Endodermal cell (in vitro differentiated cells): ENCODE data around the gene FN1. TPM values are rescaled to one million over a fixed set of nuclear protein-coding genes. Genes with fewer than 3 reads are reported as not detected.

Source experiments
- DNase-seq: peaks from one replicate; pipeline ENCODE4 v3.0.0-alpha.2; 2017
- H3K27ac ChIP-seq: 2 replicates; pipeline ENCODE4 v1.5.1; 2013; ENCODE audit warnings: mild to moderate bottlenecking, low read depth, low read length, moderate library complexity
- H3K27me3 ChIP-seq: 2 replicates; pipeline ENCODE4 v1.6.1; 2013; ENCODE audit warnings: mild to moderate bottlenecking, low read length, moderate library complexity; ENCODE audit not compliant: insufficient read depth, control insufficient read depth, poor library complexity, severe bottlenecking
- H3K36me3 ChIP-seq: 2 replicates; pipeline ENCODE4 v1.7.0; 2013; ENCODE audit warnings: mild to moderate bottlenecking, low read length, moderate library complexity; ENCODE audit not compliant: control insufficient read depth, insufficient read depth
- H3K4me1 ChIP-seq: one replicate; pipeline ENCODE4 v1.7.0; 2013; ENCODE audit warnings: low read length; ENCODE audit not compliant: control insufficient read depth, insufficient read depth
- H3K4me3 ChIP-seq: 2 replicates; pipeline ENCODE4 v1.5.1; 2013; ENCODE audit warnings: mild to moderate bottlenecking, low read length, moderate library complexity
- H3K9ac ChIP-seq: 2 replicates; pipeline ENCODE4 v1.6.1; 2013; ENCODE audit warnings: mild to moderate bottlenecking, low read length, moderate library complexity; ENCODE audit not compliant: poor library complexity, severe bottlenecking; ENCODE audit errors: extremely low read depth
- H3K9me3 ChIP-seq: 2 replicates; pipeline ENCODE4 v1.6.1; 2013; ENCODE audit warnings: mild to moderate bottlenecking, low read length, moderate library complexity; ENCODE audit not compliant: control insufficient read depth
- H3K27ac Mint-ChIP-seq: 2 replicates; pipeline ENCODE4 v1.8.0; 2020; ENCODE audit warnings: mixed read lengths
- H3K27me3 Mint-ChIP-seq: 2 replicates; pipeline ENCODE4 v1.8.0; 2021; ENCODE audit warnings: mild to moderate bottlenecking, mixed read lengths; ENCODE audit not compliant: insufficient read depth
- H3K36me3 Mint-ChIP-seq: 2 replicates; pipeline ENCODE4 v1.8.0; 2020; ENCODE audit warnings: low read depth, mixed read lengths
- H3K4me1 Mint-ChIP-seq: 2 replicates; pipeline ENCODE4 v1.8.0; 2020; ENCODE audit warnings: mixed read lengths
- H3K4me3 Mint-ChIP-seq: 2 replicates; pipeline ENCODE4 v1.8.0; 2020; ENCODE audit warnings: mild to moderate bottlenecking, moderate library complexity, mixed read lengths
- H3K9me3 Mint-ChIP-seq: 2 replicates; pipeline ENCODE4 v1.8.0; 2020; ENCODE audit warnings: mild to moderate bottlenecking, mixed read lengths
- WGBS, 2 experiments: methylation state at CpG; one replicate each; pipeline versions ENCODE4 v1.1.5 to v1.1.7; 2013; ENCODE audit warnings: missing lambda C conversion rate in 2 of 2, mixed read lengths in 1 of 2; ENCODE audit not compliant: insufficient coverage in 1 of 2, insufficient read length in 1 of 2; 5-methylcytosine and 5-hydroxymethylcytosine counted together
- total RNA-seq, 2 donors: library from RNA; stranded (reverse); fragmentation: NEBNext Ultra II Directional in 1 of 2; extraction: Animal tissue kit (Norgen Biotek cat#: 25700) in 1 of 2; gene quantifications; 2 replicates in 1 of 2; 3 replicates in 1 of 2; pipeline ENCODE4 v1.2.1, GENCODE V29; 2021
- TF ChIP-seq, protein P1 (sequence below): fragments of 200-600 bp; sonication (generic); conservative IDR thresholded peaks from 2 replicates; pipeline ENCODE4 v1.5.0; 2021; ENCODE audit warnings: antibody characterized with exemption, mild to moderate bottlenecking

FN1 gene
- total RNA-seq, 2 donors from 2014 or later, result 2,721 to 2,960 TPM

DNA sequence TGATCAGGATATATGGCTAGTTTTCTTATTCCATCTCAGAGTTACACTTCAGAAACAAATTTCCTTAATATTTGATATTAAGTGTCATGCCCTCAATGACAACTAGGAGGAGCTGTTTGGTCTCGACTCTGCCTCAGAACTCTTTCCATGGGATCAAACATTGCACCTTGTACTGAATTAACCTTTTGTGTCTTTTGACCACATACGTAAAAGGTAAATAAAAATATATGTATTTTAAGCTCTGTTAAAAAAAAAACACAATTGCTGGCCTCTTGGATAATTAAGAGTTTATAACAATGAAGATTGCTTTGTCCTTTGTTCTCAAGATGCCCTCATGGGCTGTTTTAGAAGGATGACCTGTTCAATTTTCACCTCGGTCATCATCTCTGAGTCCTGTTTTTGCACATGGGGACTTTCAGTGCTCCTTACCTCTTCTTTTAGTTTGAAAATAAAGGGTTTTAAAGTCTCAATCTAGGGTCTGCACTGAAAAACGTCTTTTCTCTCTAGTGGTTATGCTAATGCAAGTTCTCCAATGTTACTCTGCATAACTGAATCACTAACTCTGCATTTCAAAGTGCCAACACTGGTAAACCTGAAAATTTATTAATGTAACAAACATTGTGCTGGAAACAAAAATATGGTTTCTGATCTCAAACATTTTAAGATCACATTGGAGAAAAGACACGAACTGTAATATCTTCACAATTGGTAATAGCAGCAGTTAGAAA is 18.8 kb upstream of the FN1 start:
- no peaks in the 10 kb centered on the region for H3K36me3 ChIP-seq
- H3K4me1 ChIP-seq, result no peaks in the 10 kb centered on the region
- Mint-ChIP-seq H3K9me3 (peaks cover 10% of the 10 kb centered on the region), H3K27me3 (no peaks in the 10 kb centered on the region), H3K4me3 (no peak overlapping the region), H3K4me1 (peaks cover 12% of the 10 kb centered on the region), H3K27ac (no peak overlapping the region), H3K36me3 (peaks cover 1% of the 10 kb centered on the region)
- no peak overlapping the region for H3K9ac ChIP-seq
- no peaks in the 10 kb centered on the region for H3K27me3 ChIP-seq
- no peak overlapping the region for H3K4me3 ChIP-seq
- peaks cover 6% of the 10 kb centered on the region for H3K9me3 ChIP-seq
- WGBS, 2 experiments, result 57 to 95% methylated on average over 2 to 4 of the region's 5 CpGs
- TF ChIP-seq, protein P1, sequence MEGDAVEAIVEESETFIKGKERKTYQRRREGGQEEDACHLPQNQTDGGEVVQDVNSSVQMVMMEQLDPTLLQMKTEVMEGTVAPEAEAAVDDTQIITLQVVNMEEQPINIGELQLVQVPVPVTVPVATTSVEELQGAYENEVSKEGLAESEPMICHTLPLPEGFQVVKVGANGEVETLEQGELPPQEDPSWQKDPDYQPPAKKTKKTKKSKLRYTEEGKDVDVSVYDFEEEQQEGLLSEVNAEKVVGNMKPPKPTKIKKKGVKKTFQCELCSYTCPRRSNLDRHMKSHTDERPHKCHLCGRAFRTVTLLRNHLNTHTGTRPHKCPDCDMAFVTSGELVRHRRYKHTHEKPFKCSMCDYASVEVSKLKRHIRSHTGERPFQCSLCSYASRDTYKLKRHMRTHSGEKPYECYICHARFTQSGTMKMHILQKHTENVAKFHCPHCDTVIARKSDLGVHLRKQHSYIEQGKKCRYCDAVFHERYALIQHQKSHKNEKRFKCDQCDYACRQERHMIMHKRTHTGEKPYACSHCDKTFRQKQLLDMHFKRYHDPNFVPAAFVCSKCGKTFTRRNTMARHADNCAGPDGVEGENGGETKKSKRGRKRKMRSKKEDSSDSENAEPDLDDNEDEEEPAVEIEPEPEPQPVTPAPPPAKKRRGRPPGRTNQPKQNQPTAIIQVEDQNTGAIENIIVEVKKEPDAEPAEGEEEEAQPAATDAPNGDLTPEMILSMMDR, result peak; percentile 91
- no peak overlapping the region for H3K27ac ChIP-seq
- no peak for DNase-seq

DNA sequence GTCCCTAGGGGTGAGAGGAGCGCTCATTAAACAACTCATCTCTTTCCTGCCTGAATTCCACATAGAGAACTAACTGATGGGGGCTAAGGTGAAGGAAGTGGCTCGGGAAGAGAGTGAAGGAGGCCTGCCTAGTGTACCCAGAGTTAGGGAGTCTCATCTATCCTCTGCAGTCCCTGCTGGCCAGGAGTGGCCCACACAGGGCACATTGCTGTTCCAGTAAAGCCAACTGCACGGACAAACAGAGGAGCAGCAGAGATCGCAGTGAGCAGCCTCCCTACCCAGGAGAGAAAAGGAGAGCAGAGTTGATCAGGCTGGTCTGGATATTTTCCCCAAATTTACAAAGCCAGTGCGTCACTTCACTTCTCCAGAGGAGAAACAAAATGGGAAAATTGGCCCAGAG is 16.9 kb upstream of the FN1 start:
- Histone ChIP-seq H3K36me3 (no peaks in the 10 kb centered on the region), H3K27ac (no peak overlapping the region), H3K9me3 (peaks cover 6% of the 10 kb centered on the region), H3K4me1 (no peaks in the 10 kb centered on the region), H3K9ac (no peak overlapping the region), H3K27me3 (no peaks in the 10 kb centered on the region), H3K4me3 (no peak overlapping the region)
- H3K36me3 Mint-ChIP-seq, result peaks cover 1% of the 10 kb centered on the region
- TF ChIP-seq, protein P1, result peak; percentile 63
- DNase-seq, result peak; percentile 74
- peak overlapping the region; percentile 1 for H3K27ac Mint-ChIP-seq
- H3K9me3 Mint-ChIP-seq, result peaks cover 10% of the 10 kb centered on the region
- WGBS, 2 experiments, result 80 to 81% methylated on average over 3 to 5 of the region's 5 CpGs
- peaks cover 12% of the 10 kb centered on the region for H3K4me1 Mint-ChIP-seq
- no peak overlapping the region for H3K4me3 Mint-ChIP-seq
- H3K27me3 Mint-ChIP-seq, result no peaks in the 10 kb centered on the region

DNA sequence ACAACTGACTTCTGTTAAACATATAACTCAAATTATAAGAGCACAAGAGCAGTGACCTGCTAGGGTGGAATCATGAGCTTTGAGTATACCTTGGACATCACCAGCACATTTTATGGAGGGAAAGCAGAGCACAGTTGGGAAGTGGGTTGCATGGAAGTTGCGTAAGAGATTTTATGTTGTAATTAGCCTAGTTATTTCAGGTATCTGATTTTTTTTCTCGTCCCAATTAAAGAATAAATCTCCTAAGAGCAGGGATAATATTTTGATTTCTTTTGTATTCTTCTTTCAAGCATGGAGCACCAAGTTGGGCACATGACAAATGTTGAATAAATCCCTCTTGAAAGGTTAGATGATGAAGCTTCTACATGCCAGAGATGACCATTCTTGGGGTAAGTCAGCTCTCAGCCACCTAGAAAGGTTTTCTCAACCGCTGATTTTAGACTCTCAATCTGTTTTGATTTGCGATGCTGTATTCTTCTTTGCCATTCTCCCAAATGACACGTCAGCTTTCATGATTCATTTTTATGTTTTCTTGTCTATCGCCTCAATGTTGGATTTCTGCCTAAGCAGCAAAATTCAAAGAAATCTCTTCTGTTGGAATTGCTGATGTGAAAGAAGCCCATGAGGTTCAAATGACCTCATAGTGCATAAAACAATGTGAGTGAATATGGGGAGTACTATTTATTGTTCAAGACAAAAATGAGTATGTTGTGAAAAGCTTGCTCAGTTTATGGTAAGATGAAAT is 15.3 kb upstream of the FN1 start:
- Histone ChIP-seq H3K9me3 (peaks cover 6% of the 10 kb centered on the region), H3K9ac (no peak overlapping the region), H3K36me3 (no peaks in the 10 kb centered on the region), H3K4me1 (no peaks in the 10 kb centered on the region), H3K4me3 (no peak overlapping the region), H3K27me3 (no peaks in the 10 kb centered on the region), H3K27ac (no peak overlapping the region)
- Mint-ChIP-seq H3K27ac (no peak overlapping the region), H3K4me1 (peaks cover 23% of the 10 kb centered on the region), H3K4me3 (no peak overlapping the region), H3K36me3 (peaks cover 1% of the 10 kb centered on the region), H3K9me3 (peaks cover 10% of the 10 kb centered on the region), H3K27me3 (no peaks in the 10 kb centered on the region)
- DNase-seq, result no peak
- 90 to 92% methylated on average over 4 to 6 of the region's 6 CpGs for WGBS, 2 experiments
- TF ChIP-seq, protein P1, result no peak
